Measurements from ENCODE around the gene APOBEC3G. TPM values are rescaled to one million over a fixed set of nuclear protein-coding genes. Genes with fewer than 3 reads are reported as not detected.

The APOBEC3G gene
- polyA plus RNA-seq, 4 donors: 6.8 to 10.2 (median 7.6) TPM

Other genes with a start within 250 kb of the APOBEC3G start
- 10 to 100 TPM in 1 of 4 donors, 1 to 10 TPM in 3; 4.3 to 11.0 (median 4.9) TPM for gene NPTXR, start 233.2 kb upstream of the APOBEC3G start, polyA plus RNA-seq (ENCODE audit: insufficient read length in 4 of 4)
- gene CBX6, start 205.1 kb upstream of the APOBEC3G start, polyA plus RNA-seq (ENCODE audit: insufficient read length in 4 of 4): 10 to 100 TPM; 35.9 to 59.2 (median 42.2) TPM
- 1 to 10 TPM in 1 of 4 donors, under 1 TPM in 2, not detected in 1; 0.19 to 1.1 (median 0.21) TPM for gene APOBEC3A, start 119.7 kb upstream of the APOBEC3G start, polyA plus RNA-seq (ENCODE audit: insufficient read length in 4 of 4)
- gene APOBEC3B, start 94.9 kb upstream of the APOBEC3G start, polyA plus RNA-seq (ENCODE audit: insufficient read length in 4 of 4): 10 to 100 TPM in 1 of 4 donors, 1 to 10 TPM in 3; 5.5 to 11.4 (median 7.1) TPM
- gene APOBEC3C, start 63.0 kb upstream of the APOBEC3G start, polyA plus RNA-seq (ENCODE audit: insufficient read length in 4 of 4): 10 to 100 TPM in 3 of 4 donors, 1 to 10 TPM in 1; 10.0 to 23.4 (median 11.2) TPM
- gene APOBEC3D, start 56.1 kb upstream of the APOBEC3G start, polyA plus RNA-seq (ENCODE audit: insufficient read length in 4 of 4): 1 to 10 TPM in 3 of 4 donors, under 1 TPM in 1; 0.57 to 2.2 (median 1.1) TPM
- gene APOBEC3F, start 36.4 kb upstream of the APOBEC3G start, polyA plus RNA-seq (ENCODE audit: insufficient read length in 4 of 4): 1 to 10 TPM; 6.7 to 9.0 (median 8.5) TPM
- gene APOBEC3H, start 20.0 kb downstream of the APOBEC3G start, polyA plus RNA-seq (ENCODE audit: insufficient read length in 4 of 4): under 1 TPM in 2 of 4 donors, not detected in 2; 0.17 to 0.20 TPM
- gene CBX7, start 75.4 kb downstream of the APOBEC3G start, polyA plus RNA-seq (ENCODE audit: insufficient read length in 4 of 4): 10 to 100 TPM in 1 of 4 donors, 1 to 10 TPM in 3; 5.3 to 11.3 (median 7.2) TPM
- gene PDGFB, start 167.7 kb downstream of the APOBEC3G start, polyA plus RNA-seq (ENCODE audit: insufficient read length in 4 of 4): 10 to 100 TPM in 3 of 4 donors, 1 to 10 TPM in 1; 8.3 to 15.6 (median 14.5) TPM
- 1,000 to 10,000 TPM; 2,659 to 3,242 (median 3,013) TPM for gene RPL3, start 242.3 kb downstream of the APOBEC3G start, polyA plus RNA-seq (ENCODE audit: insufficient read length in 4 of 4)

All from left renal pelvis (tissue), 4 donors.